ENCODE results near the gene XPO4. TPM values are rescaled to one million over a fixed set of nuclear protein-coding genes. Genes with fewer than 3 reads are reported as not detected.
"Not testable (repeated sequence)": the region's sequence is repeated elsewhere in the genome, so short reads cannot be mapped to it uniquely, and the experiment has no call there.

Gene XPO4
- total RNA-seq, 1 donor from 2014 or later: 34.8 TPM

- not testable (repeated sequence) for DNase-seq
Observed at GRCh38 chr13:20743830-20744404, 158.6 kb downstream of the XPO4 start.

GRCh38 chr13:20740021-20740420 is 162.5 kb downstream of the XPO4 start:
- DNase-seq: no peak

More at GRCh38 chr13:20743830-20744404, 158.6 kb downstream of the XPO4 start:
- H3K4me1 Mint-ChIP-seq; intact Hi-C loops (cut with micrococcal nuclease); H3K9me3 Mint-ChIP-seq; H3K27me3 Mint-ChIP-seq; H3K27ac Mint-ChIP-seq; H3K4me3 Mint-ChIP-seq; H3K36me3 Mint-ChIP-seq (ENCODE audit: low read depth): not testable (repeated sequence)

GRCh38 chr13:20738616-20739015 is 163.9 kb downstream of the XPO4 start:
- no peak for DNase-seq
- H3K9me3 Mint-ChIP-seq: peaks cover 2% of the 10 kb centered on the region
- no peak overlapping the region for H3K27ac Mint-ChIP-seq
- intact Hi-C loops (cut with micrococcal nuclease): no loop called here
- no peaks in the 10 kb centered on the region for H3K27me3 Mint-ChIP-seq
- H3K4me1 Mint-ChIP-seq: no peaks in the 10 kb centered on the region
- H3K36me3 Mint-ChIP-seq (ENCODE audit: low read depth): peaks cover 5% of the 10 kb centered on the region
- no peak overlapping the region for H3K4me3 Mint-ChIP-seq

More at GRCh38 chr13:20740021-20740420, 162.5 kb downstream of the XPO4 start:
- Mint-ChIP-seq H3K36me3 (ENCODE audit: low read depth) (peaks cover 5% of the 10 kb centered on the region), H3K27me3 (no peaks in the 10 kb centered on the region), H3K9me3 (peaks cover 8% of the 10 kb centered on the region), H3K4me3 (no peak overlapping the region), H3K4me1 (no peaks in the 10 kb centered on the region), H3K27ac (no peak overlapping the region)
- intact Hi-C loops (cut with micrococcal nuclease): no loop called here

GRCh38 chr13:20729633-20730585 is 172.6 kb downstream of the XPO4 start:
- DNase-seq: no peak
- H3K27ac Mint-ChIP-seq: no peak overlapping the region
- no peaks in the 10 kb centered on the region for H3K36me3 Mint-ChIP-seq (ENCODE audit: low read depth)
- H3K27me3 Mint-ChIP-seq: no peaks in the 10 kb centered on the region
- H3K9me3 Mint-ChIP-seq: no peaks in the 10 kb centered on the region
- no peak overlapping the region for H3K4me3 Mint-ChIP-seq
- H3K4me1 Mint-ChIP-seq: no peaks in the 10 kb centered on the region
- intact Hi-C loops (cut with micrococcal nuclease): no loop called here

- no peak for DNase-seq
- no peak overlapping the region for H3K4me3 Mint-ChIP-seq
- H3K4me1 Mint-ChIP-seq: no peaks in the 10 kb centered on the region
- H3K27ac Mint-ChIP-seq: no peak overlapping the region
- no peaks in the 10 kb centered on the region for H3K27me3 Mint-ChIP-seq
- intact Hi-C loops (cut with micrococcal nuclease): no loop called here
- H3K36me3 Mint-ChIP-seq (ENCODE audit: low read depth): no peaks in the 10 kb centered on the region
- no peaks in the 10 kb centered on the region for H3K9me3 Mint-ChIP-seq
Observed at GRCh38 chr13:20728579-20729311, 173.8 kb downstream of the XPO4 start.

GRCh38 chr13:20727856-20728255 is 174.7 kb downstream of the XPO4 start:
- Mint-ChIP-seq H3K27me3 (peaks cover under 1% of the 10 kb centered on the region), H3K36me3 (ENCODE audit: low read depth) (no peaks in the 10 kb centered on the region), H3K4me1 (no peaks in the 10 kb centered on the region), H3K4me3 (no peak overlapping the region), H3K27ac (no peak overlapping the region), H3K9me3 (no peaks in the 10 kb centered on the region)
- intact Hi-C loops (cut with micrococcal nuclease): no loop called here
- no peak for DNase-seq

Other genes with a start within 250 kb of the XPO4 start
- 0.28 TPM in 1 of 2 replicates, not detected in the other for gene IL17D, start 199.0 kb downstream of the XPO4 start, total RNA-seq
- gene EEF1AKMT1, start 128.8 kb downstream of the XPO4 start, total RNA-seq: 12.0 and 14.6 TPM in 2 replicates
- gene LATS2, start 158.8 kb upstream of the XPO4 start, total RNA-seq: 1.7 and 2.2 TPM in 2 replicates
- gene SAP18, start 237.4 kb upstream of the XPO4 start, total RNA-seq: 253 and 254 TPM in 2 replicates